HG03103 (cell line): ENCODE measurements around the gene KIAA0513.

Experiments used
- ATAC-seq: cut with Tn5 transposase; IDR thresholded peaks from one replicate; pipeline ENCODE4 v1.9.1; 2021; ENCODE audit warnings: low read depth; ENCODE audit not compliant: unreplicated experiment

KIAA0513 gene

DNA sequence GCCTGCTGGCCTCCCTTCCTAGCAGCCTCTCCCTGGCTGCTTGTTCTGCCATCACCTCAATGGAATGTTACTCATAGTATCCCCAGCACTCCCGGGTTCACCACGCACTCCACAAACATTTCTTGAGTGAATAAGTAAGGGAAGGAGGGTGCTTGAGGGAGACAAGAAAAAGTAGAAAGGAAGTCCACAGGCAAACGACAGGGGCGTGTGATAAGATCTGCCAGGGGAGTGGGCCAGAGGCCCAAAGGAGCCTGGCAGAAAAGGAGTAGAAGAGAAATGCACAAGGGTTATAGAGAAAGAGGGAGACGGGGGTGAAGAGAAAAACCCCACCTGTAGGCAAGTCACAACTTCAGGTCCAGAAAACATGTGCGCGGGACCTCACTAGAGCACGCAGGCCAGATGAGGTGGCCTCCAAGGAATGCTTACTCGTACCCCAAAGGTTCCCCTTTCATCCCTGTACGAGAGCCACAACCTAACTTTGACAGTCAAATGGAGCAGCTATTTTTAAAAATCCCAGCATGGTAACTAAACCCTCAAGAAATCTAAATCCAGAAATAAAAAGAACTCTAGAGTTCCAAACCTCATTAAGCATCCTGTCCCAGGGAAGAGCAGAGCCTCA lies 22.9 kb upstream of the KIAA0513 start:
- ATAC-seq, result no peak

DNA sequence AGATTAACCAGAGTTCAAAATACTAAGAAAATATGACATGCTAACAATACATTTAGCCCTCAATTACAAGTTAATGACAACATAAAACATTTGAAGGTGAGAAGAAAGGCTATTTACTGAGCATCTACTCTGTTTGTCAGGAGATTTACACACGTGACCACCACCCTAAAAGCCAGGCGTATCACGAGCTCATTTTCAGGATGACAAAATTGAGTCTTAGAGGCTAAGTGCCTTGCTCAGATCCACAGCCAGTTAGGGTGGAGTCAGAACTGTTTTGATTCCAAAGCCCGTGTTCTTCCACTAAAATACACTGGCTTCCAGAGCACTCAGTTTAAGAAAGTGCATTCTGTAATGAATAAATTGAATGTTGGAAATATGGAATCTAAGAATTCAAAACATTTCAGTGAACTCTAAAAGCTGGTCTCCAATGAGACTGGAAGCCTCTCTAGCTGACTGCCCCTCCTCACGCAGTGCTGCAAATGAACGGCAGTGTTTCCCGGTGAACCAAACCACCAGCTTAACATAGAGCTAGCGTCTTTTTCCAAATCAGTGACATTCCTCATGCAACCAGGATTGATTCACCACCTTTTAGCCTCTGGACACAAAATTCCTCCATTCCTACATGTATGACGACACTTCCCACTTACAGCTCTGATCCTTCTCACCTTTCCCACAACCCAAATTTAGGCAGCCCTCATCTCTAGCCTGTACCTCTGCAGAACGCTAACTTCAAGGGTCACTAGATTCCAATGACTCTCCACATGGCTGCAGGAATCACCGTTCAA lies 22.1 kb upstream of the KIAA0513 start:
- ATAC-seq, result no peak

DNA sequence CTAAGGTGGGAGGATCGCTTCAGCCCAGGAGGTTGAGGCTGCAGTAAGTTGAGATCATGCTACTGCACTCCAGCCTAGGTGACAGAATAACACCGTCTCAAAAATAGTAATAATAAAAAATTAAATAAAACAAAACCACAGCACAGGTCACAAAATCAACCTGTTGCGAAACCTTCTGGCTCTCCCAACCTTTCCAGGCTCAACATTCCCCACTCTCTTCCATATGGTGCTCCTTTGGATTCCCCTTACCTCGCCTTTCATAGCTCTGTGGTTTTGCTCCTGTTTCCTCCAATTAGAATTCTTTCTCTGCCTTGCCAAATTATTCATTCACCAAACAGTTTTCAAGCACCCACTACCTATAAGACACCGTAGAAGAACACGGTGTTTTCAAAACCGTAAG lies 21.0 kb upstream of the KIAA0513 start:
- ATAC-seq, result no peak

DNA sequence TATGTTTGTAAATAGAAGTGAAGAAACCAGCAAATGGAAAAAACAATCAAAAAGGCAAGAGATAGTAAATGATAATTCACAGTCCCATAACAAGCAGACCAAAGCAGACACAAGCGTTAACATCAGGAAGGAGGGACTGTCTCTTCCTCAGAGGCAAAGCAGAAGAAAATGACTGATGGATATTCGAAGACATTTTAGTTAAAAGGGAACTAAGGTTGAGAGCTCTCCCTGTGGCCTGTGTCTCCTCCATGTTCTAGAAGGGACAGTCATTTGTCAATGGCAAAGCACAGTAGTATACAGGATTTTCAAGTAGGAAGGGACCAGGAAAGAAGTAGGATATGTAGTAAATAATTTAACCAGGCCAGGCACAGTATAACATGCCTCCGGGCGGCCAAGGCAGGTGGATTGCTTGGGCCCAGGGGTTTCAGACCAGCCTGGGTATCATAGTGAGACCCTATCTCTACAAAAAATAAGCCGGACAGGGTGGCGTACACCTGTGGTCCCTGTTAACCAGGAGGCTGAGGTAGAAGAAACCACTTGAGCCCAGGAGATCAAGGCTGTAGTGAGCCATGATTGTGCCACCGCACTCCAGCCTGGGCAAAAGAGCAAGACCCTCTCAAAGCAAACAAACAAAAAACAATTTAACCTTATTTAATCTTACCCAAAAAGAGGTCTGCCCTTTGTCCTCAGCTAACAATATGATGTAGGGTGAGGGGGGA lies 19.9 kb upstream of the KIAA0513 start:
- no peak for ATAC-seq

DNA sequence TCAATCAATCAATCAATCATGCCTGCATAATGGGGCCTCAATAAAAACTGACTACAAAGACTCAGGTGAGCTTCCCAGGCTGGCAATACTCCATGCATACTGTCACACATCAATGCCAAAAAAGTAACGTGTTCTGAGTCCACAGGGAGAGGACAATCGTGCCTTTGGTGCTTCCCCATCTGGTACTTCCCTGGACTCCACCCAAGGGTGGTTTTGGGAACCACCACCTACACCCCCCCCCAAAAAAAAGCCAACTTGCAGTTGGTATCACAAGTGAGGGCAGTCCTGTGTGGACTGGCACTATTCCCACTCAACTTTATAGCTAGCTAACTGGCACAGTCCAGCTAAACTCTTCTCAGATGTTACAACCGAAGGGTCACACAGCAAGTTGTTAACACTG lies 19.3 kb upstream of the KIAA0513 start:
- ATAC-seq, result no peak

DNA sequence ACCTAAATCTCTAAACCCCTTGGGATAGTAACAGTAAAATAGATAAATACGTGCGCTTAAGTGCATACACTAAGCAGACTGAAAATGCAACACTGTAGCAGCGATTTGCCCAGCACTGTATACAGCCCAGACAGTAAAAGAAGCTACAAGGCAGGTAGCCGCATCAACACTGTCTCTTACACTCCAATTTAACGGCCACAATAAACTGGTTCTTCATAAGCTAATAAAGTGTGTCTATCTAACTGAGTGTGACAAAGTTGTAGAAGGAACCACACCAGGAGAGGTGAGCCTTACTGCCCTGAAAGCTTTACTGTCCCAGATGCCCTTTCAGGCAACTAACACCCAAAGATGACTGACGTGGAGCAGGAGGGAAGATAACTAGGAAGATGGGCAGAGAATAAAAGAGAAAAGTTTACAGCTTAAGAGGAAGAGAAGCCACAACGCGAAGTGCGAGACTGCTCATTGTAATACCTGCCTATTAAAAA lies 17.1 kb upstream of the KIAA0513 start:
- no peak for ATAC-seq

DNA sequence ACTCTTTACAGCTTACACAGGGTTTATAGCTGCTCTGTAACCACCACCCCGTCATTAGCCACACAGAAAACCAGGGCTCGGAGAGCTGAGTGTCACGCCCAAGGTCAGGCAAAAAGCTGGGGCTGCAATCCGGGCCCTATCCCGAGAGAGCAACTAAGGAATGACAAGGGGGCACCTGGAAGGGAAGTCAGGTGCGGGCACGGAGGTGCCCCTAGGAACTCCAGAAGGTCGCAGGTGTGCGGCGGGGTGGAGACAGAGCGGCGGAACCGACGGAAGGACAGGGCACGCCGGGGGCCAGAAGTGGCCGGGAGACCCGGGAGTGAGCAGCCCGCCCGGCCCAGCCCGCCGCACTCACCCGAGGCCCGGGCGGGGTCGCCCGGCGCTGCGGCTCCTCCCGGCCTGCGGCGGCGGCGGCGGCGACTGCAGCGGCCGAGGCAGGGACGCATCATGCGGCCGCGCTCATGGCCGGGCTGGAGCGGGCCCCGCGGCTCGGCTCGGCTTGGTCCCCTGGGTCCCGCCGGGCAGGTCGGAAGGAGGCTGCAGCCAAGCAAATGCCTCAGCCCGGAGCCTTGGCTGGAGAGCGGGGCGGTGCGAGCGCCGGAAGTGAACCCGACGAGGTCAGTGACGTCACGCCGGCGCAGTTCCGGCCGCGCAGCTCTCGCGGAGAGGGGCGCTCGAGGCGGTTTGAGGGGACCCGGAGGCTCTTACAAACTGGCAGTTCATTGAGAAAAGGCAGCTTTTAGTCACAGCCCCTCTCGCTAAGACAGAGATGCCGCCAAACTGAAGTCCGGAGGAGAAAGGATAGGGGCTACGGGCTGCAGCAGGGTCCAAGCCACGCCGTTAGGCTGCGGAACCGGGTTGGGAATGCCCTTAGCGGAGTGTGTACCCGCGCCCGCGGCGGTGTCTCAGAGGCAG lies 16.4 kb upstream of the KIAA0513 start, which contains the start of gene ZDHHC7:
TSS of gene ZDHHC7 (minus strand) at position 605 of the 915 bp plus-strand sequence. CDS start 20,917 bp downstream, outside the sequence.
- peak; percentile 90 for ATAC-seq

DNA sequence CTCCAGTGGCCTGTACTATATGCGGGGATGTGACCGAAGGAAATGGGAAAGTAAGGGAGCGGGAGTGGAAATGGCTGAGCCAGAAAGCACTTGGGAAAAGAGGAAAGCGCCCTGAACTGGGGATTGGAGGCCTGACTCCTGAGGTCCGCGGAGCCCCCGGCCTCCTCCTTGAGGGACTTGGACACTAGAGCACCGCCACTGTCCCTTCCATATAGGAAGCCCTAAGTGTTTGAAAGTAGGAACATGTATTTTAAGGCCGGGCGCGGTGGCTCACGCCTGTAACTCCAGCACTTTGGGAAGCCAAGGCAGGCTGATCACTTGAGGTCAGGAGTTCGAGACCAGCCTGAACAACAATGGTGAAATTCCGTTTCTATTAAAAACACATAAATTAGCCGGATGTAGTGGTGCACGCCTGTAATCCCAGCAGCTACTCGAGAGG lies 15.7 kb upstream of the KIAA0513 start:
- no peak for ATAC-seq

DNA sequence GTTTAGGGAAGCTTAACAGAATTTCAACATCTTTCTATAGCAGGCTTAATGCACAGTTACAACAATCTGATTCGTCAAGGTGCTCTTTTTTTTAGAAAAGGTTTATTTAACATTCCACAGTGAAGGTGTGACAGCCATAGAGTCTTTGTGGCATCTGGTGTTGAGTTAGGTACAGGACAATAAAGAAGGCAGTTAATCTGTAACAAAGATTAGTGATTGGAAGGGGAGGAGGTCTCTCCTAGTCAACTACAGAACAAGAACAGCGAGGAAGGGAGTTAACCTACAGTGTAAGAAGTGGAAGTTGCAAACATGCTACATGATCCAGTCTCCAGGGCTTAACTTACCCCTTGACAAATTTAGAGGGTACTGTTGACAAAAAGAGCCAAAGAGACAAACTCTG lies 13.3 kb upstream of the KIAA0513 start:
- no peak for ATAC-seq

DNA sequence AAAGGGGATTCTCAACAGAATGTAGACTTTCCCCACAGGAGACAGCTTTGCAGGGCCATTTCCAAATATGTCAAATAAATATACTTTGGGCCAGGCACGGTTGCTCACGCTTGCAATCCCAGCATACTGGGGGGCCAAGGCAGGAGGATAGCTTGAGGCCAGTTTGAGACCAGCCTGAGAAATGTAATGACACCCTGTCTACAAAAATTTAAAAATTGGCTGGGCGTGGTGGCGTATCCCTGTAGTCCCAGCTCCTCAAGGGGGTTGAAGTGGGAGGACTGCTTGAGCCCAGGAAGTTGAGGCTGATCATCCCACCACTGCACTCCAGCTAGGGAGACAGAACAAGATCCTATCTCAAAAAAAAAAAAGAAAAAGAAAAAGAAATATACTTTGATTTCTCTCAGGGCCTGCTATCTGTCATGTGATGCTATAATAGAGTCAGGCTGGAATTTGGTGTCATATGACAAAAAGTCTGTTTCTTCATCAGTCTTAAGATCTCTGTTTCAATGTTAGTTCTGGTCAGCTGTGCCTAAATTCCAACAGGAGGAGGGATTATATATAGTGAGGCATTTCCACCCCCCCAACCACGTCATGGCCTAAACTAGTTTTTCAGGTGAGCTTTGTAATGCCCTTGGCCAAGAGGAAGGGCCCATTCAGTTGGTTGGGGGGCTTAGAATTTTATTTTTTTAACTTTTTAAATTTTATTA lies 12.0 kb upstream of the KIAA0513 start:
- ATAC-seq, result no peak

DNA sequence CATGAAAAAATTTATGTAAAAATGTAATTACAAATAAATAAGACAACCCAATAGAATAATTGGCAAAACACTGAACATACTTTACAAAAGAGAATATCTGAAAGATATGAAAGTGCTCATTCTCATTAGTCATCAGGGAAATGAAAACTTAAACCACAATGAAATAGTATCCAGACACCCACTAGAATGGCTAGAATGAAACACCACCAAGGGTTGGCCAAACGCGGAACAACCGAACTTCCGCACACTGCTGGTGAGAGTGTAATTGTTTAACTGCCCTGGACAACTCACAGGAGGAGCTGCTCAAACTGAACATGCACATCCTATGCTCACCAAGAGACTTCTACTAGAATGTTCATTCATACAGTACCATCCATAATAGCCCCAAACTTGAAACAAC lies 10.4 kb upstream of the KIAA0513 start:
- ATAC-seq, result peak; percentile 51

DNA sequence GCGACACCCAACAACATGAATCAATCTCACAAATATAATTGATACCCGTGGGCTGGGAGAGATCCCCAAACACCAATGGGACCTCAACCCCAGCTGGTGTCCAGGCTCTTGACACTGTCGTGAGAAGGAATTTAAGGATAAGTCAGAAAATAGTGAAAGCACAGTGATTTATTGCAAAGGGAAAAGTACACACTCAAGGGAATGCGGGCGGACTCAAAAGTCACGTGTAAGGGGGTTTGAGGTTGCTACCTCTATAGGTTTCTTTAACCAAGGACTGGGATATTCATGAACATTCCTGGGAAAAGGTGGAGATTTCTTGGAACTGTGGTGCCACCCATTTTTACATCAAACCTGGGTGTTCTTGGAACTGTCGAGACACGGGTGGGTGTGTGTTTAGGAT lies 10.0 kb upstream of the KIAA0513 start:
- ATAC-seq, result no peak

DNA sequence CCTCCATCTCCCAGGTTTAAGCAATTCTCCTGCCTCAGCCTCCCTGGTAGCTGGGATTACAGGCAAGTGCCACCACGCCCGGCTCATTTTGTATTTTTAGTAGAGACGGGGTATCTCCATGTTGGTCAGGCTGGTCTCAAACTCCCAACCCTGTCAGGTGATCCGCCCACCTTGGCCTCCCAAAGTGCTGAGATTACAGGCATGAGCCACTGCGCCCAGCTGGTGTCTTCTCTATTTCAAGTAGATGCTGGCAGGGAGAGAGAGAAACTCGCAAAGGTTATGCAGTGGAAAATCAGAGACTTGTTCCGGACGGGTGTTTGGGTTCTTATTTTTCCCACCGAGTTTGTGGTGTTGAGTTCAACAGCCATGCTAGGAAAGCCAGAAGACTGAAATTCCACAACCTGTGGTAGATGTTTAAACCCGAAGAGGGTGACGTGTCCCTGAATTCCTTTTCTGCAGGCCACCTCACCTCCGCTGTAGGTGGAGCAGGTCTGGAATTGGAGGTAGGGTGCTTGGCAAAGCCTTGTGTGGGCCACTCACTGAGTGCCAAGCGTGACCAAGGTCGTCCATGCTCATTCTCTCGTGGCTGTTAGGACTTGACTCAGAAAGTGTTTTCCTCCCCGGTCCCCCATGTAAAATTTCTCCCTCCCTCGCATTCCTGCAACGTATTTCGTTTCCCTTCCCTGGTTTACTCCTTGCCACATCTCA lies 8.9 kb upstream of the KIAA0513 start:
- ATAC-seq, result no peak

DNA sequence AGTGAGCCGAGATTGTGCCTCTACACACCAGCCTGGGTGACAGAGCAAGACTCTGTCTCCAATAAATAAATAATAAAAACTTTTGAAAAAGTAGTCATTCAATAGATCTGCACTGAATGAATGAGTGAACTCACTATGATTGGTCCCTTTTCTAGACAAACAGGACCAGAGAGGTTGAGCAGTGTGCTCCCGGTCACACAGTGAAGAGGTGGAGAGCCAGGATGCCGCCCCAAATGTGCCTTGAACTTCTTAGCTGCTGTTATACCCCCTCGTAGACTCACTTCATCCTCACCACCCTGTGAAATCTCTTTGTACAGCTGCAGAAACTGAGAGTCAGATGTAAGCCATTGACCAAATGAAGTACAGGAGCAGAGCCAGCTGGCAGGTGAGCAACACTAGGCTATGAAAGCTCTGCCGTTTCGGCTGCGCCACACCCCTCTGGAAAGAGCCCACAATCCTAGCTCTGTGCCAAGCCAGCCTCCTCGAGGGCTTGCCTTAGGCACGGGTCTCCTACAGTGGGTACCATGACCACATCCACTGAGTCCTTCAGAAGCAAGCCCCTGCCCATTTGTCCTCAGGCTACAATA lies 7.8 kb upstream of the KIAA0513 start:
- ATAC-seq, result no peak

DNA sequence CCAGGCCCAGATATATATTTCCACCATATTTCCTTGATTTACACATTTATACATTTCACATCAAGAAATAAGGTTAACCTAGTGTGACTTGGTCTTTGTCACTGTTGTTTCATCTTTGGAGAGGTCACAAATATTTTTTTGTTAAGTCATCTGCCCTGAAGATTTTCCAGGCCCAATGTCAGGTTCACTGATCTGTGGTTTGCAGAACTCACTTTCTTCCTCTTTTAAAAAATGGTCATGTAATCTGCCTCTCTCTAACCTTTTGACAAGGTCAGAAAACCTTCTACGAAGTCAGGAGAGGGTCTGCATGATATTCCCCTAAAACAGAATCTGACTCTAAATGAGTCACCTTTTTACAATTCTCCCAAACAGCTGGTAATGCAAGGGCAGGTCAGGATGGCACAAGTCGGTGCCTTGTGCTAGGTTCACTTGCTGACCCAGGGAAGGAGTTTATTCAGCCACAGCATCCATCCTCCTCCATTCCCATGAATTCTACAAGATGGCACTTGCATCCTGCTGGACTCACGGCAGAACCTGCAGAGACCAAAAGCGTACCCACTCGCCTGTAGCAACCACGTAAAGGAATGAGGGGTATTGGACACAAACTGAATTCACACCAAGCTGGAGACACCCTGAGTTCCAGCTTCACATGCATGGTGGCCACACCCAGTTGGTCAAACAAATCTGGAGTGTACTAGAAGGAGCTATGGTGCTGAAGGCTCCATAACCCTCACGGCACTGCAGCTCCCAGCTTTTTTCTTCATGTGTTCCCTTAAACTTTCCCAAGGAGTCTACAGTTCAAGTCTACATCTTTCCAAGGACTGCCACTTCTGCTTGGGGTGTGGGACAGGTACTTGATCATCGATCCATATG lies 1.6 kb upstream of the KIAA0513 start:
- no peak for ATAC-seq

DNA sequence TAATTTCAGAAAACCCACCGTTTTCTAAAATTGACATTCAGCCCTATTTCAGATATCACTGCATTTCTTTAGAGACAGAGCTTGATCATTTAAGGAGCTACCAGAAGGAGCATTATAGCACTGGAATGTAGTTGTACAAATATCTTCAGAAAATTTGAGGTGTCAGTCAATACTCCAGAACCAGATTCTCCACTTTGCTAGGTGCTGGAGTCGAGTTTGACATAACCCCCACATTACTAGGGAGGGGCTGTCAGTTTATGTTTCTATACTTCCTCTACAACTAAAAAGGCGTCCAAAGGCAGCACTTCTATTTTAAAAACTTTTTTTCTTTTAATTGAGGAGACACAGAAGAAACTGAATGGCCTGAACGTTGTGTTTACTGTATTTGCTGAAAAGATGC lies 892 bp upstream of the KIAA0513 start:
- ATAC-seq, result no peak

DNA sequence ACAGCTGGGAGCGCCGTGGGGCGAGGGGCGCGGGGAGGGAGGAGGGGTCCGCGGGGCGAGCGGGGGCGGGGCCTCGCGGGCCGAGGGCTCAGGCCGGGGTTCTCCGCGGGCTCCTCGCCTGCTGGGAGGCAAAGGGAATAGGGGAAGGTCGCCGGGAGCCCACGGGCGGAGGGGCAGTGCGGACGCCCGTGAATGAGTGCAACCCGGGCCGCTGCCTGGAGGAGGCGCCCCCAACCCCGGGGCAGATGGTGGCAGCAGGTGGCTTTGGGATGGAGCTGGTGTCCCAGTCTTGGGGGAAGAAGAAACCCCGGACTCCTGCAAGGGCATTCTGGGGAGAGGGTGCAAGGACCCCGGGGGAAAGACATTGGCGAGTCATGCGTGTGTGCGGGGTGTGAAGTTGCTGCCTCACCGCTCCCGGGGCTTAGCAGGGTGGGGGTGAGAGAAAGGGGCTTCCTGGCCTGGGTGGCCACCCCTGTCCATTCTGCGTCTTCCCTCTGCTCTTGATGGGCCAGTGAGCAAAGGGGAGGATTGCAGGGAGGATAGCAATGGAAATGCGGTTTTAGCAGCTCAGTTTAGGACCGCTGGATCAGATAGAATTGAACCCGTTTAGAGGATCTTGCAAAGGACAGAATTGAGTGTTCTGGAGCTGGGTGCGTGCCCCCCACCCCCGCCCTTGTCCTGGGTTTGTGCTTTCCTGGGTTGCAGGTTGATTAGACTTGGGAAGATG lies 526 bp downstream of the KIAA0513 start:
- no peak for ATAC-seq
